ENCODE measurements around the gene FGD2. TPM values are rescaled to one million over a fixed set of nuclear protein-coding genes. Genes with fewer than 3 reads are reported as not detected.
A peak's percentile ranks its signal among the peaks of the same experiment; 100 is the strongest.

Gene FGD2
- total and polyA plus RNA-seq, 2 of the 4 experiments (the other 2 are of a cell fraction) = 0.07 TPM; not detected in 1

GRCh38 chr6:37051138-37052026, 45.9 kb downstream of the FGD2 start:
- Histone ChIP-seq H3K27me3 (ENCODE audit: control insufficient read depth, insufficient read depth, low read length) (no peaks in the 10 kb centered on the region), H2BK20ac (ENCODE audit: low read depth, low read length) (0 out of 2 replicates have a peak overlapping the region, but pooled peaks have one; percentile 57), H3K56ac (ENCODE audit: extremely low read depth, insufficient read depth, low read length) (no peak overlapping the region), H3K9me3 (ENCODE audit: control insufficient read depth, insufficient read depth, low read length) (no peaks in the 10 kb centered on the region), H3K9me1 (ENCODE audit: insufficient read depth, low read length) (0 out of 2 replicates have a peak, but pooled peaks cover 3% of the 10 kb centered on the region), H3K79me1 (ENCODE audit: low read depth in 1 of 2, low read length in 2 of 2) (no peaks in the 10 kb centered on the region), H3K36me3 (ENCODE audit: control insufficient read depth, insufficient read depth, low read length) (no peaks in the 10 kb centered on the region), H4K20me1 (ENCODE audit: insufficient read depth, low read length) (0 out of 2 replicates have a peak, but pooled peaks cover 3% of the 10 kb centered on the region), H2AK9ac (replicated peaks; ENCODE audit: low read depth, low read length, poor library complexity) (peak overlapping the region; percentile 92), H2BK15ac (ENCODE audit: low read depth, low read length) (peak overlapping the region; percentile 9; the same call in 2 of the 3 replicates), H3K4me2 (ENCODE audit: low read depth, low read length) (no peak overlapping the region), H3K14ac (replicated peaks; ENCODE audit: low read depth, low read length) (no peak overlapping the region), H2AFZ (replicated peaks; ENCODE audit: low read length, poor library complexity) (peak overlapping the region; percentile 86), H2BK120ac (ENCODE audit: low read depth, low read length) (peak overlapping the region; percentile 16; the same call in 1 of the 2 replicates), H3K4me3 (ENCODE audit: insufficient read depth, low read depth, low read length) (no peak overlapping the region), H3K27ac (ENCODE audit: insufficient read depth, low read length) (no peak overlapping the region), H3K9ac (ENCODE audit: low read depth, low read length) (no peak overlapping the region), H2BK5ac (ENCODE audit: low read depth, low read length, poor library complexity, severe bottlenecking) (no peak overlapping the region), H3K4ac (ENCODE audit: low read depth, low read length) (peak overlapping the region; percentile 48), H3K23ac (ENCODE audit: low read depth, low read length) (no peak overlapping the region), H4K91ac (ENCODE audit: insufficient read depth, low read depth, low read length) (no peak overlapping the region; the same call in 1 of the 2 replicates), H3K4me1 (ENCODE audit: control insufficient read depth, insufficient read depth, low read length) (peaks cover 6% of the 10 kb centered on the region), H4K8ac (ENCODE audit: low read depth in 2 of 2, low read length in 2 of 2) (no peak overlapping the region), H3K18ac (ENCODE audit: low read depth, low read length) (no peak overlapping the region), H2AK5ac (ENCODE audit: low read depth, low read length) (peak overlapping the region; percentile 81), H4K5ac (ENCODE audit: low read depth, low read length) (no peak overlapping the region)
- BruUV-seq (replicated peaks) = no TSS peak
- in situ Hi-C loops (cut with MboI; ENCODE audit: low sequenced_read_pairs) = loop anchor here (5.0 to 10.0 kb wide), 2 partner anchors 121 to 153 kb away; partner anchors contain the start of gene PIM1
- 12% methylated on average over 12 of the region's 25 CpGs; no CpG with 5 or more reads in 1 of the 2 experiments for WGBS, 2 experiments (ENCODE audit: extremely low coverage in 2 of 2, insufficient read length in 1 of 2)
- dilution Hi-C loops (cut with HindIII; ENCODE audit: low sequenced_read_pairs, unreplicated experiment) = no loop called here
- ATAC-seq (ENCODE audit: low read depth) = peak; percentile 85
- POLR2A ChIA-PET (ENCODE audit: unreplicated experiment) = no interaction called here
- CTCF ChIA-PET = interaction anchor here (0.6 to 2.6 kb wide), 9 partner anchors 80 to 158 kb away, joined by 3 to 20 read pairs (median 5); no protein-coding TSS in a partner anchor
- TF ChIP-seq CEBPB (IDR thresholded peaks at IDR 0.05; ENCODE audit: low read depth, low read length) (no peak), NFE2L2 (IDR thresholded peaks at IDR 0.05; ENCODE audit: low read depth, low read length) (no peak), BHLHE40 (IDR thresholded peaks at IDR 0.05; ENCODE audit: low read depth, low read length) (peak; percentile 97), SMC3 (IDR thresholded peaks at IDR 0.05; ENCODE audit: low read depth, low read length) (peak; percentile 98), MXI1 (IDR thresholded peaks at IDR 0.05; ENCODE audit: borderline replicate concordance, low read depth, low read length) (peak; percentile 94), RAD21 (IDR thresholded peaks at IDR 0.05; ENCODE audit: low read length) (peak; percentile 95), POLR2A (IDR thresholded peaks at IDR 0.05; ENCODE audit: low read depth, low read length) (peak; percentile 58), MAFK (IDR thresholded peaks at IDR 0.05; ENCODE audit: low read depth, low read length) (no peak), CTCF (conservative IDR thresholded peaks at IDR 0.05; ENCODE audit: low read depth, low read length) (peak; percentile 95), MAZ (IDR thresholded peaks at IDR 0.05; ENCODE audit: borderline replicate concordance, low read depth, low read length) (peak; percentile 61; the same call in 1 of the 2 replicates), RCOR1 (IDR thresholded peaks at IDR 0.05; ENCODE audit: insufficient replicate concordance, low read length) (no peak), USF2 (IDR thresholded peaks at IDR 0.05; ENCODE audit: low read depth, low read length) (peak; percentile 82), CHD1 (IDR thresholded peaks at IDR 0.05; ENCODE audit: low read depth, low read length) (no peak), FOS (IDR thresholded peaks at IDR 0.05; ENCODE audit: low read depth, low read length) (0 out of 2 replicates have a peak, but pooled peaks have one; percentile 21)
- DNase-seq = peak; percentile 61
- intact Hi-C loops (cut with micrococcal nuclease) = loop anchor here (1.0 kb wide), 2 partner anchors 121 to 159 kb away; no protein-coding TSS in a partner anchor
